DMS153 (cell line): ENCODE results near the gene NEMP1.
"Not testable (repeated sequence)": the region's sequence is repeated elsewhere in the genome, so short reads cannot be mapped to it uniquely, and the experiment has no call there.

ENCODE experiments used
- DNase-seq: peaks from one replicate; lab custom pipeline; 2025; lab: John Stamatoyannopoulos, UW

NEMP1 gene

GRCh38 chr12:57090924-57091637 lies 12.5 kb upstream of the NEMP1 start:
- no peak for DNase-seq

DNA sequence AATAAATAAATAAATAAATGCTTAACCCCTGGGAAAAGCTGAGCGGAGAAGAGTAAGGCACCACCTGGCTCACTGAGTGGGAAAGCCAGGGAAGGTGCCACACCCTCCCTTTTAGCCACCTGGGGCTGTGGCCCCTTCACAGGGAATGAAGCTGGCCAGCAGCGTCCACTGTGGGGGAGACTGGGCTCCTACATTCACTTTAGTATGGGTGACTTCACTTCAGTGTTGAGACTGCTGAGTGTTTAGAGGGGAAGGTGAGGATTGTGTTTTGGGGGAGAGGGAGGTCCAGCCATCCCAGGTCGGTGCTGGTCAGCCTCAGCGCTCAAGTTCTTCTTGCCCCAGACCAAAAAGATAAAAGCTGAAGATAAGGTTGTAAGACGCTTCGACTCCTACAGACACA lies 11.9 kb upstream of the NEMP1 start:
- no peak for DNase-seq

DNA sequence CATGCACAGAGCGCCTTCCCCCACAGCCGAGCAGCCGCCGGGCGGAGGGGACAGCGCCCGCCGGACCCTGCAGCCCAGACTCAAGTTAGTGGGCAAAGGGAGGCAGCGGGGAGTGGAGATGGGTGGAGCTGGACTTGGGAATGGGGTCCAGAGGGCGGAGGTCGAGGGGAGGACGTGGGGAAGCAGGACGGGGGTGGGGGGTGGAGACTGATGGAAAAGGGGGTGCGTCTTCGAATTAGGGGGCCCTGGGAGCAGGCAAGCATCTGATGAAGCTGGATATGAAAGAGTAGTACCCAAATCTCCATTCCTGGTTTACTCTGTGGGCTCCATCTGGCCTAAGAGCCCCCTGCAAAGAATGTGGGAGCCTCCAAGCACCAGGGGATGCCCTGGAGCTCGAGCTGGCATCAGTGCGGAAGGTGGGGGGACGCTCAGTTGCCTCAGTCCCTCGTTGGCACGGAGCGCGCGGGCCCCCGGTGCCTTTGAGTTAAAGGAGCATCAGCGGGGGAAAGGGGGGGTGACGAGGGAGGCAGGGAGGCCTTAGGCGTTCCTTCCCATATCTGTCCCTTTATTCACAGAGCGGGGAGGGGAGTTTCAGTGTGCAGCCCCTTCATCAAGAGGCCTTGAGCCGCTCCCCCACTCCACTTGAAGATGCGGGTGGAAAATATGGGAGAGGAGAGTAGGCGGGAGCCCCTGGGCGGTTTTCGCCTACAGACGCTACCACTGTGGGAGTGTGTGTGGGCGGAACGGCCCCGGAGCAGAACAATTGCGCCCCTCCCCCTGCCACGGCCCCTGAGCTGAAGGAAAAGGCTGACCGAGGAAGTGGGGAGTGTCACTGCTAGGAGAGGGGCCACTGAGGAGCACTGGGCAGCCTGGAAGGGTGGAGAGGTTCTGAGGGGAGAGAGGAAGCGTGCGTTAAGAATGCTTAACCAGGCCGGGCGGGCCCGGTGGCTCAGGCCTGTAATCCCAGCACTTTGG lies 11.0 kb upstream of the NEMP1 start:
- DNase-seq, result no peak

DNA sequence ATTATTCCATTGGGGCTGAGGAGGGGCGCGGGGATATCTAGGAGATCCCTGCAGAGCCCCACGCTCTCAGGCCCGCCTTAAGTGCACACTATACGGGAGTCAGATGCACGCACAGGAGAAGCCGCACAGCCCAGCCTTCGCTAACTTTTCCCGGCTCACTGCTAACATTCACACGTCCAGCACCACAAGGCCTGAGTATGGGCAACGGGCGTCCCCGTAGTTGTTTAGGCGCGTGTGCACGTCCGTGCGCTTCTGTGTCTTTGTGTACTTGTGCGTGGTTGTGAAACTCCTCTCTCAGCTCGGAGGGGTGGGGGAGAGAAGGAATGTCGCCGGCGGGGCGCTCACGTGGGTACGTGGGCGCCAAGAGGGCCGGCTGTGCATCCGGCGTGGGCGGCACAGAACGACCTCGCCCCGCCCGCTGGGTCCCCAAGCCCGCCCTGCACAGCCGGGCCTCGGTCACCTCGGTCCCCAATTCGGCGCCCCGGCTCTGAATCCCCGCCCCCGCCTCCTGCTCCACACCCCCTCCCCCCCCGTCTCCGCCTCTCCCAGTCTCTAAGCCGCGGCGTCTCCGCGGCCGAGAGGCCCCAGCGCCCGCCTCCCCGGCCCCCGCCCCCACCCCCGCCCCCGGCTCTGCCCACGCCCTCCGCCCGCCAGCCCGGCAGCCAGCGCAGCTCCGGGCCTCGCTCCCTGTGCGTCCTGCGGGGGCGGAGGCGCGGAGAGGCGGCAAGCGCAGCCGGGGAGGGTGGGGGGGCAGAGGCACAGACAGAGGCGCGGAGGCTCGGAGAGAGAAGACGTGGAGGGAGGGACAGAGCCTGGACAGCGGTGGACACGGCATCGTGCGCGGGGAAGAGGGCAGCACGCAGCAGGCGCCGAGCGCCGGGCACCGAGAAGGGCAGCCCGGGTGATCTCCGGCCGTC lies 10.0 kb upstream of the NEMP1 start, which contains the start of gene NAB2:
Gene NAB2, plus strand, starts transcription at position 761 of the 917 bp plus-strand sequence. CDS start 158 bp downstream, outside the sequence.
- DNase-seq, result peak; percentile 74

DNA sequence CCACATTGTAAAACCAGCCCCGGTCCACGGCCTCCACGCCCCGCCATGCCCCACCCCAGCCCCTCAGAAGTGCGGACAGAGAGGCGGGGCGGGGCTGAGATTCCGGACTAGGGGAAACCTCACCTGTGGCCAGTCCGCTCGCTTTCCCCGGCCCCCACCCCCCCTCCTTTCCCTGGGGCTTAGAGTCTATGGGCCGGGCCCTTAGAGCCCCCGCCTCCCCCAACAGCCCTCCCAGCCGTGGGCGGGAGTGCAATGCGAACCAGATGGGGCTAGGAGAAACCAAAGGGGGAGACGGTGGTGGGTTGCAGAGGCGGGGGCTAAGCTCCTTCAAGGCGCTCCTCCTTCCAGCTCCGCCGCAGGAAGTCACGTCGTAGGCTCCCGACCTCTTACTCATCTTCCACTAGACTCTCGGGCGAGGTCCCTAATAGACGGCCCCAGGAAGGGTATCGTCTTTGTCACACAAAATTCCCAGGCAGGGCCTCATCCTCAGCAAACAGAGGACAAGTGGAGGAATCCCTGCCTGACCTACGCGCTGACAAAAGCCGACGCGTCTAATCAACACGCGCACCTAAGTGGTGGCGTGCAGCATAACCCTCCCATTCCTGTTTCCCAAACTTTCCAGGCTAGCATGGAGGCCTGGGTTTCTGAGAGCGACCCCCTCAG lies 9.2 kb upstream of the NEMP1 start:
- no peak for DNase-seq

DNA sequence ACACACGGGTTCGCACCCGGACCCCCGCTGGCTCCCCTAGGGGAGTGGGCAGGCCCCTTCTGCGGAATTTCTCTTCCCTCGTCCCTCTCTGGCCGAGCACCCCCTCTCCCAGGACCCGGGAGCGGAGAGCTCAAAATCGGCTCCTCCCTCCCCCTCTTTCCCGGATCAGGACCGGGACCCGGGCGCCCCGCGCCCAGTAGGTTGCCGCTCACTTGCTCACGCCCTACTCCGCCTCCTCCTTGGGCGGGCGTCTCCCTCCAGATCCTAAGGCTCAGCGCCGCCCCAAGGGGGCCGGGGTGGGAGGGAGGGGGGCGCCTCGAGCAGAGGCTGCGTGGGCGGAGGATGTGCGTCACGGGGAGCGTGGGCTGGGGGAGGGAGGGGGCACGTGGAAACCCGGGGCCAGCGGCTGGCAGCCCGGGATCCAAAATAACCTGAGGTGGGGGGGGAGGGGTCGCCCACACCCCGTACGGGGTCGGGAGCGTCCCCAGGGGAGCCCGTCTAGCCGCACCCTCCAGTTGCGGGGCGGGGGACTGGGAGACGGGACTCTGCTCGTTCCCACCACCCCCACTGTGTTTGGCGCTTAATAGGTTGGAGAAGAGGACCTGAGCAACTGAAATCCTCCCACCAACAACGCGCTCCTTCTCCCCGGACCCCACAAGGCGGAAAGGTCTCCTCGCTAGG lies 8.6 kb upstream of the NEMP1 start:
- no peak for DNase-seq

DNA sequence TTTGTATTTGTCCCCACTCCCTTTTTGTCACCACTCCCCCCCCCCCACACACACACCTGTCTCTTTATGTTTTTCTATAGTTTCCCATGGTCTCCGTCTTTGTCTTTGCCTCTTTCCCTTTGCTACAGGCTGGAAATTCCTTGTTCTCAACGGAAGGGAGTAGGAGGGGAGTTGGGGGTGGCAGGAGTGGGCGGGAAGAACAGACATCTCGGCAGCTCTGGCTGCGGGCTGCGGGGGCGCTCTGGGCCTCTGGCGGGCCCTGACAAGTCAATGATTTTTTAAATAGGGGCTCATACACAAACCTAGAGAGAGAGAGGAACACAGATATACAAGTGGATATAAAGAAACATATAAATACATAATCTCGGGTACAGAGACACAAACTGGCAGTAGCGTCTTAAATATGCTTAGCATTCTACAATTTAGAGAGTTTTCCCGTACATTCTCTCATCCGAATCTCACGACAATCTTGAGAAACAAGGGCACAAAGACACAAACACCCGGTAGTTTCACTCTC lies 8.0 kb upstream of the NEMP1 start:
- DNase-seq, result no peak

DNA sequence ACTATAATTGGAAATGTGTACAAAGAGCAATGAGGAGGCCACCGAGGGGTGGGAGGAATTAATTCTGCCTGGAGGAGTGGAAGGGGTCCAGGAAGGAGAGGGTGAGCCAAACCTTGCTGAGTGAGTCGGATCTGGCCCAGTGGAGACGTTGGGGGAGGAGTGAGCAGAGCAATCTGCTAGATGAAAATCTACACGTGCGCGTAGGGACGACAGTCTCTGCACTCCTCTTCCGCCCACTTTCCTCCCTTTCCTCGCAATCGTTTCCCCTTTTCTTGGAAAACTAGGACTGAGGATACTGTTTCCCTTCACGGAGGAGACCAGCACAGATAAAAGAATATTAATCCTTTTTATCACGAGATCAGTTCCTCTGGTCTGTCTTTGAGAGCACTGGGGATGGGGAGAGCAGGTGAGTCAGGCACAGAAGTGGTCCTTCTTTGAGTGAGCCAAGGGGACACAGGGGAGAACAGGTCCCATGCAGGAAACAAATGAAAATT lies 7.5 kb upstream of the NEMP1 start:
- no peak for DNase-seq

DNA sequence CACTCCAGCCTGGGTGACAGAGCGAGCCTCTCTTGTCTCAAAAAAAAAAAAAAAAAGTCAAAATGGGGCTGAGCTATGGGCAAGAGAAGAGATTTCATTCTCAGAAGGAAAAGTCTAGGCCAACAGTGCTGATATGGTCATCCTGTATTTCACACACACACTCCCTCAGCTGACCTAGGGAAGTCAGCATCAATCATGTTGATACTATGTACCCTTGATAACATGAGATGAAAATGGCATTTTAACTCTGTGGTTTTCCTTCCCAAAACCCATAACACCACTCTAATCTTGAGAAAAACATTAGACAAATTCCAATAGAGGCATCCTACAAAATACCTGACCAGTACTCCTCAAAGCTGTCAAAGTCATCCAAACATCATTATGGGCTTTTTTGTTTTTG lies 2.3 kb upstream of the NEMP1 start:
- no peak for DNase-seq

DNA sequence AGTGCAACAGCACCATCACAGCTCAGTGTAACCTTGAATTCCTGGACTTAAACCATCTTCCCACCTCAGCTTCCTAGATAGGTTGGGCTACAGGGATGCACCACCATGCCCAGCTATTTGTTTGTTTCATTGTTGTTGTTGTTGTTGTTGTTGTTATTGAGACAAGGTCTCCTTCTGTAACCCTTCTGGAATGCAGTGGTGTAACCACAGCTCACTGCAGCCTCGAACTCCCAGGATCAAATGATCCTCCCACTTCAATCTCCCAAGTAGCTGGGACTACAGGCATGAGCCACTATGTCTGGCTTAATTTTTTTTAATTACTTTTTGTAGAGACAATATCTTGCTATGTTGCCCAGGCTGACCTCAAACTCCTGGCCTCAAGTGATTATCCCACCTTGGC lies 1.2 kb upstream of the NEMP1 start:
- no peak for DNase-seq

DNA sequence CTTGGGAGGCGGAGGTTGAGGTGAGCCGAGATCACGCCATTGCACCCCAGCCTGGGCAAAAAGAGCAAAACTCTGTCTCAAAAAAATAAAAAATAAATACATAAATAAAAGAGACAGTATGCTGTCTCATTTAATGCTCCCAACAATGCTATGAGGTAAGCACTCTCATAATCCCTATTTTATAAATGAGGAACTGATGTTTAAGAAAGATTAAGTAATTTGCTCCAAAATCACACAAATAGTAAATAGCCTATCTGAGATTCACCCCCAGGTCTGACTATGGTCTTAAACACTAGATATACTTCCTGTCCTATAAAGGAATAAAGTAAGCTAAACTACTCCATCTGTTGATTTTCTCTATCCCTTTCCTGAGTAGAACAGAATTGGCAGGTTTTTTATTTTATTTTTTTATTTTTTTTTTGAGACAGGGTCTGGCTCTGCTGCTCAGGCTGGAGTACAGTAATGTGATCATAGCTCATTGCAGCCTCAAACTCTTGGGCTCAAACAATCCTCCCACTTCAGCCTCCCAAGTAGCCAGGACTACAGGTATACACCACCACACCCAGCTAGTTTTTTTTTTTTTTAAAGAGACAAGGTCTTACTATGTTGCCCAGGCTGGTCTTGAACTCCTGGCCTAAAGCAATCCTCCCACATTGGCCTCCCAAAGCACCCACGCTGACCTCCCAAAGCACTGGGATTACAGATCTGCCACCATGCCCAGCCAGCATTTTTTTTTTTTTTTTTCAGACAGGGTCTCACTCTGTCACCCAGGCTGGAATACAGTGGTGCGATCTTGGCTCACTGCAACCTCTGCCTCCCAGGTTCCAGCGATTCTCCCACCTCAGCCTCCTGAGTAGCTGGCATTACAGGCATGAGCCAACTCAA lies 4.8 kb downstream of the NEMP1 start:
- DNase-seq, result not testable (repeated sequence)

DNA sequence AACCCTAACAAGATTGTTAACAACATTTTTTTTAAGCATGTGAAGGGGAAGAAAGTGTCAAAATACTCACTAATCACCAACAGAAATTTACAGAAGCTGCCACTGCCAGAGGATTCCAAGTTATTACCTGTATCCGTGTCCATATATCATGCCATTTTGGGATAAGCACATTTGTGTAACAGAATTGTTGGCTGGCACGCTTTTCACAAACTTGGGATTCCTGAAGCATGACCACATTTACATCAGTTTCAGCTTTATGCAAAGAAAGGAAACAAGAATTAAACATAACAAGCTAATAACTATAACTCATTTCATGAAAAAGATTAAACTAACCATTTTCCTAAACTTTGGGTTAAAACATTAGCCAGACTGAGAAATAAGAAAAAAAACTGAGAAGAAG lies 5.9 kb downstream of the NEMP1 start:
- DNase-seq, result no peak

DNA sequence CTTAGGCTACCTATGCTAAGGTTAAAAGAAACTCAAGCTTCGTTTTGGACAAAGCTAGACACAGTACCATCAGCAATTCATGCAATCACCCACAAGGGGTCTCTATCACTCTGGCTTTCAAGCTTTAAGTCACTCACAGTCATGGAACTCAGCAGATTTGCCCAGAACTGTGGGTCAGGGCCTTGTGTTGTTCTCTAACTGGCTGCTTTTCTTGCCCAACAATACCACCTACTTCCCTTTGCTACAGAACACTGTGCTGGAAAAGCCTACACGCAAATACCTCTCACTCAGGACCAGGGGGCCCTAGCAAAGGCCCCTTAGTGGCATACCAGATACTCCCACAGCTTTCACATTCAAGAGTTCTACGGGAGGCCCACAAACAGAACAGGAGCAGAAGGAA lies 9.1 kb downstream of the NEMP1 start:
- DNase-seq, result peak; percentile 45

- no peak for DNase-seq
Measured at GRCh38 chr12:57066245-57066644, 12.3 kb downstream of the NEMP1 start.

- DNase-seq, result no peak
Measured at GRCh38 chr12:57063991-57064685, 14.5 kb downstream of the NEMP1 start.

DNA sequence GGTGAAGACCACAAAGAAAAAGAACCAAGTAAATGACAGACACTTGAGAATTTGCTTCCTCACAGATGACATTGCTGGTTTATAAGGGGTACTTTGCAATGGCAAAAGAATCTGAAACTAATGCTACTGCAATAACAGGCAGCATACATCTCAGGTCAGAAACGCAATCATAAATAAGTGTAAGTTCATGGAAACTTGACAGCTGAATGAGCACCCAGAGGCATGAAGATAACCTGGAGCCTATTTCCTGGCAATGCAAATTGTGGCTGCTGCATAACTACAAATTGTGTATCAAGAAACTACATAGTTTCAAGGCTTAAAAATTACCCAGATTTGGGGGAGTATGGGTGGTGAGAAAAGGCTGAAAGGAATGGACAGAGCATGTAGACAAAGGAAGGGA lies 20.1 kb downstream of the NEMP1 start:
- DNase-seq, result no peak

DNA sequence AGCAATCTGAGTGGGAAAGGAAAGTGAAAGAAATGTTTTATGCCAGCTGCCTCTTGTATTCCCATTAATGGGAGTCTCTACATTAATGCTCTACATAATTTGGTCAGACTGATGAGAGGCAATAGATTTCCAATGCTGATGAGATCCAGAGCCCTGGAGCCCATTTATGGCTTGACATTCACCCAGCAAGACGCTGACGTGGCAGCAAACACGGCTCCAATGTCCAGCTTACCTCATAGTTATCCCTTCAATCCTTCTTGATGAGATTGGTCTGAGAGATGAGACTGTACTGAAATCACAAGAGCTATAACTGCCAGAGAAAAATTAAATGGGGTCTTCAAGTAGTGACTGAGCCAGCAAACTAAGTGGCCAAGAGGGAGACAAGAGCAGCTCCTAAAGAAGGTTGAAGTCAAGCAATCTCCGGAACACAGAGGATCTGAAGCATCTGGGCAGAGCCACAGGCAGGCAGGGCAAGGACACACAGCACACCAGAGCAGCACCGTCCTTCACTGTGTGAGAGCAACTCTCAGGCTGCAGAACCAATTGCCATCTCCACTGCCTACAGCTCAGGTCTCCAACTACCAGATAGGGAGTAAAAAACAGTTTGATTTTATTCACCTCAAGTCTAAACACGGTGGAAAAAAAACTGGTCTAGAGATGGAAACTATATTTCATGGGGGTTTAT lies 21.4 kb downstream of the NEMP1 start:
- no peak for DNase-seq

- no peak for DNase-seq
Measured at GRCh38 chr12:57055824-57056223, 22.8 kb downstream of the NEMP1 start.
